ENCODE results near the gene SHROOM4. TPM values are rescaled to one million over a fixed set of nuclear protein-coding genes. Genes with fewer than 3 reads are reported as not detected.

SHROOM4 gene
- total RNA-seq, 1 experiment from 2014 or later = 7.1 TPM

DNA sequence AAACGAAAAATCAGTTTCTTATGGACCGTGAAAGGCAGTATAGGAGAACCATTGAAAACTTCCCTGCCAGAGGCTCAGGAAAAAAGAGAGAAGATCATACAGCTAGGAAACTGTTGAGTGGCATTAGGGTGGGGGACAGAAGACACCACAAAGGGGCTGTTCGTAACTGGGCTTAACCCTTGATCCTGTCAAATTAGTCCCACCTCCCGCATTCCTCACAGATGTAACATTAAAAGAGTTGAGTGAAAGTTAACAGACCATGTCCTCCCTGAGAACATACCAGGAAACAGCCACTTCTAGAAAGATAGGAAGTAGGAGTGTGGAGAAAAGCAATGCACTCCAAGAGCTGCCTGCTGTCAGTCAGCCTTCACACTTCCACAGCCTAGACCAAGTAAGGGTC lies 8.7 kb downstream of the SHROOM4 start:
- Mint-ChIP-seq H3K27me3 (ENCODE audit: low read depth) (no peaks in the 10 kb centered on the region), H3K9me3 (no peaks in the 10 kb centered on the region), H3K4me3 (no peak overlapping the region), H3K36me3 (peaks cover 3% of the 10 kb centered on the region; the same call in 1 of the 2 replicates), H3K4me1 (peaks cover 25% of the 10 kb centered on the region), H3K27ac (no peak overlapping the region)
- CTCF ChIA-PET = no interaction called here
- DNase-seq (ENCODE audit: low spot score) = no peak
- no peak for ATAC-seq
- POLR2A ChIA-PET = no interaction called here
- no peak for TF ChIP-seq ZNF423 (CRISPR knock-in tag; IDR thresholded peaks at IDR 0.05)
- TF ChIP-seq OVOL2 (CRISPR knock-in tag; IDR thresholded peaks at IDR 0.05; ENCODE audit: borderline replicate concordance) = no peak
- TF ChIP-seq JUN (CRISPR knock-in tag; IDR thresholded peaks at IDR 0.05) = no peak
- no peak for TF ChIP-seq TEAD4 (CRISPR knock-in tag; IDR thresholded peaks at IDR 0.05)
- TF ChIP-seq, protein P1, sequence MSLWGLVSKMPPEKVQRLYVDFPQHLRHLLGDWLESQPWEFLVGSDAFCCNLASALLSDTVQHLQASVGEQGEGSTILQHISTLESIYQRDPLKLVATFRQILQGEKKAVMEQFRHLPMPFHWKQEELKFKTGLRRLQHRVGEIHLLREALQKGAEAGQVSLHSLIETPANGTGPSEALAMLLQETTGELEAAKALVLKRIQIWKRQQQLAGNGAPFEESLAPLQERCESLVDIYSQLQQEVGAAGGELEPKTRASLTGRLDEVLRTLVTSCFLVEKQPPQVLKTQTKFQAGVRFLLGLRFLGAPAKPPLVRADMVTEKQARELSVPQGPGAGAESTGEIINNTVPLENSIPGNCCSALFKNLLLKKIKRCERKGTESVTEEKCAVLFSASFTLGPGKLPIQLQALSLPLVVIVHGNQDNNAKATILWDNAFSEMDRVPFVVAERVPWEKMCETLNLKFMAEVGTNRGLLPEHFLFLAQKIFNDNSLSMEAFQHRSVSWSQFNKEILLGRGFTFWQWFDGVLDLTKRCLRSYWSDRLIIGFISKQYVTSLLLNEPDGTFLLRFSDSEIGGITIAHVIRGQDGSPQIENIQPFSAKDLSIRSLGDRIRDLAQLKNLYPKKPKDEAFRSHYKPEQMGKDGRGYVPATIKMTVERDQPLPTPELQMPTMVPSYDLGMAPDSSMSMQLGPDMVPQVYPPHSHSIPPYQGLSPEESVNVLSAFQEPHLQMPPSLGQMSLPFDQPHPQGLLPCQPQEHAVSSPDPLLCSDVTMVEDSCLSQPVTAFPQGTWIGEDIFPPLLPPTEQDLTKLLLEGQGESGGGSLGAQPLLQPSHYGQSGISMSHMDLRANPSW (CRISPR knock-in tag; conservative IDR thresholded peaks at IDR 0.05; ENCODE audit: low read depth) = no peak
- no peak for TF ChIP-seq NFYB (CRISPR knock-in tag; conservative IDR thresholded peaks at IDR 0.05; ENCODE audit: low read depth)
- TF ChIP-seq FOXP1 (CRISPR knock-in tag; IDR thresholded peaks at IDR 0.05; ENCODE audit: borderline replicate concordance) = no peak
- TF ChIP-seq, protein P2, sequence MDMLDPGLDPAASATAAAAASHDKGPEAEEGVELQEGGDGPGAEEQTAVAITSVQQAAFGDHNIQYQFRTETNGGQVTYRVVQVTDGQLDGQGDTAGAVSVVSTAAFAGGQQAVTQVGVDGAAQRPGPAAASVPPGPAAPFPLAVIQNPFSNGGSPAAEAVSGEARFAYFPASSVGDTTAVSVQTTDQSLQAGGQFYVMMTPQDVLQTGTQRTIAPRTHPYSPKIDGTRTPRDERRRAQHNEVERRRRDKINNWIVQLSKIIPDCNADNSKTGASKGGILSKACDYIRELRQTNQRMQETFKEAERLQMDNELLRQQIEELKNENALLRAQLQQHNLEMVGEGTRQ (CRISPR knock-in tag; IDR thresholded peaks at IDR 0.05) = no peak
- no peak for TF ChIP-seq TCF7 (CRISPR knock-in tag; IDR thresholded peaks at IDR 0.05; ENCODE audit: low read depth)
- TF ChIP-seq, protein P3, sequence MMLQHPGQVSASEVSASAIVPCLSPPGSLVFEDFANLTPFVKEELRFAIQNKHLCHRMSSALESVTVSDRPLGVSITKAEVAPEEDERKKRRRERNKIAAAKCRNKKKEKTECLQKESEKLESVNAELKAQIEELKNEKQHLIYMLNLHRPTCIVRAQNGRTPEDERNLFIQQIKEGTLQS (CRISPR knock-in tag; conservative IDR thresholded peaks at IDR 0.05) = no peak
- no peak for TF ChIP-seq ZNF416 (CRISPR knock-in tag; IDR thresholded peaks at IDR 0.05)
- TF ChIP-seq, protein P4, sequence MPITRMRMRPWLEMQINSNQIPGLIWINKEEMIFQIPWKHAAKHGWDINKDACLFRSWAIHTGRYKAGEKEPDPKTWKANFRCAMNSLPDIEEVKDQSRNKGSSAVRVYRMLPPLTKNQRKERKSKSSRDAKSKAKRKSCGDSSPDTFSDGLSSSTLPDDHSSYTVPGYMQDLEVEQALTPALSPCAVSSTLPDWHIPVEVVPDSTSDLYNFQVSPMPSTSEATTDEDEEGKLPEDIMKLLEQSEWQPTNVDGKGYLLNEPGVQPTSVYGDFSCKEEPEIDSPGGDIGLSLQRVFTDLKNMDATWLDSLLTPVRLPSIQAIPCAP (CRISPR knock-in tag; IDR thresholded peaks at IDR 0.05) = no peak
- TF ChIP-seq, protein P5, sequence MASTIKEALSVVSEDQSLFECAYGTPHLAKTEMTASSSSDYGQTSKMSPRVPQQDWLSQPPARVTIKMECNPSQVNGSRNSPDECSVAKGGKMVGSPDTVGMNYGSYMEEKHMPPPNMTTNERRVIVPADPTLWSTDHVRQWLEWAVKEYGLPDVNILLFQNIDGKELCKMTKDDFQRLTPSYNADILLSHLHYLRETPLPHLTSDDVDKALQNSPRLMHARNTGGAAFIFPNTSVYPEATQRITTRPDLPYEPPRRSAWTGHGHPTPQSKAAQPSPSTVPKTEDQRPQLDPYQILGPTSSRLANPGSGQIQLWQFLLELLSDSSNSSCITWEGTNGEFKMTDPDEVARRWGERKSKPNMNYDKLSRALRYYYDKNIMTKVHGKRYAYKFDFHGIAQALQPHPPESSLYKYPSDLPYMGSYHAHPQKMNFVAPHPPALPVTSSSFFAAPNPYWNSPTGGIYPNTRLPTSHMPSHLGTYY (CRISPR knock-in tag; IDR thresholded peaks at IDR 0.05) = no peak
- TF ChIP-seq, protein P6, sequence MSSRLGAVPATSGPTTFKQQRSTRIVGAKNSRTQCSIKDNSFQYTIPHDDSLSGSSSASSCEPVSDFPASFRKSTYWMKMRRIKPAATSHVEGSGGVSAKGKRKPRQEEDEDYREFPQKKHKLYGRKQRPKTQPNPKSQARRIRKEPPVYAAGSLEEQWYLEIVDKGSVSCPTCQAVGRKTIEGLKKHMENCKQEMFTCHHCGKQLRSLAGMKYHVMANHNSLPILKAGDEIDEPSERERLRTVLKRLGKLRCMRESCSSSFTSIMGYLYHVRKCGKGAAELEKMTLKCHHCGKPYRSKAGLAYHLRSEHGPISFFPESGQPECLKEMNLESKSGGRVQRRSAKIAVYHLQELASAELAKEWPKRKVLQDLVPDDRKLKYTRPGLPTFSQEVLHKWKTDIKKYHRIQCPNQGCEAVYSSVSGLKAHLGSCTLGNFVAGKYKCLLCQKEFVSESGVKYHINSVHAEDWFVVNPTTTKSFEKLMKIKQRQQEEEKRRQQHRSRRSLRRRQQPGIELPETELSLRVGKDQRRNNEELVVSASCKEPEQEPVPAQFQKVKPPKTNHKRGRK (CRISPR knock-in tag; IDR thresholded peaks at IDR 0.05; ENCODE audit: borderline replicate concordance) = no peak
- TF ChIP-seq SMAD3 (CRISPR knock-in tag; IDR thresholded peaks at IDR 0.05; ENCODE audit: borderline replicate concordance) = no peak
- no peak for TF ChIP-seq ATF1 (CRISPR knock-in tag; IDR thresholded peaks at IDR 0.05)
- no peak for TF ChIP-seq GRHL2 (CRISPR knock-in tag; IDR thresholded peaks at IDR 0.05; ENCODE audit: insufficient replicate concordance, severe bottlenecking)

DNA sequence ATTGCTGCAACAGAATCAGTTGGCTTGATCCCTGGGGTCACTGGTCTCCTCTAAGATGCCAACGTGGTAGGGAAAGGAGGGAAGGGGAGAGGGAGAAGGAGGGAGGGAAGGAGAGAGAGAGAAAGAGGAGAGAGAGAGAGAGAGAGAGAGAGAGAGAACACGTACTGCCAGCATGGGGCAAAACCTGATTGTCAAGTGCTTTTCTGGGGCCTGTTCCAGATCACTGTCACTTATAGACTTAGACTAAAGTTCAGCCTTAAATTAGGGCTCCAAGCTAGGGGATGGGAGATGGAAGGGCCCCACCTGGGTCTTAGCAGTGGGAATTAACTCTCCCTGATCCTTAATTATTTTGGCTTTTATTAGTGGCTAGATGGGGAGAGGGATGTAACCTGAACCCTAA lies 12.9 kb downstream of the SHROOM4 start:
- ChIA-PET POLR2A (no interaction called here), CTCF (no interaction called here)
- Mint-ChIP-seq H3K4me3 (no peak overlapping the region), H3K9me3 (no peaks in the 10 kb centered on the region), H3K27me3 (ENCODE audit: low read depth) (no peaks in the 10 kb centered on the region), H3K27ac (no peak overlapping the region), H3K4me1 (peaks cover 32% of the 10 kb centered on the region), H3K36me3 (peaks cover 3% of the 10 kb centered on the region; the same call in 1 of the 2 replicates)
- ATAC-seq (no peak), DNase-seq (ENCODE audit: low spot score) (no peak)
- no peak for TF ChIP-seq MXD4 (CRISPR knock-in tag; IDR thresholded peaks at IDR 0.05; ENCODE audit: borderline replicate concordance)
- TF ChIP-seq, protein P7, sequence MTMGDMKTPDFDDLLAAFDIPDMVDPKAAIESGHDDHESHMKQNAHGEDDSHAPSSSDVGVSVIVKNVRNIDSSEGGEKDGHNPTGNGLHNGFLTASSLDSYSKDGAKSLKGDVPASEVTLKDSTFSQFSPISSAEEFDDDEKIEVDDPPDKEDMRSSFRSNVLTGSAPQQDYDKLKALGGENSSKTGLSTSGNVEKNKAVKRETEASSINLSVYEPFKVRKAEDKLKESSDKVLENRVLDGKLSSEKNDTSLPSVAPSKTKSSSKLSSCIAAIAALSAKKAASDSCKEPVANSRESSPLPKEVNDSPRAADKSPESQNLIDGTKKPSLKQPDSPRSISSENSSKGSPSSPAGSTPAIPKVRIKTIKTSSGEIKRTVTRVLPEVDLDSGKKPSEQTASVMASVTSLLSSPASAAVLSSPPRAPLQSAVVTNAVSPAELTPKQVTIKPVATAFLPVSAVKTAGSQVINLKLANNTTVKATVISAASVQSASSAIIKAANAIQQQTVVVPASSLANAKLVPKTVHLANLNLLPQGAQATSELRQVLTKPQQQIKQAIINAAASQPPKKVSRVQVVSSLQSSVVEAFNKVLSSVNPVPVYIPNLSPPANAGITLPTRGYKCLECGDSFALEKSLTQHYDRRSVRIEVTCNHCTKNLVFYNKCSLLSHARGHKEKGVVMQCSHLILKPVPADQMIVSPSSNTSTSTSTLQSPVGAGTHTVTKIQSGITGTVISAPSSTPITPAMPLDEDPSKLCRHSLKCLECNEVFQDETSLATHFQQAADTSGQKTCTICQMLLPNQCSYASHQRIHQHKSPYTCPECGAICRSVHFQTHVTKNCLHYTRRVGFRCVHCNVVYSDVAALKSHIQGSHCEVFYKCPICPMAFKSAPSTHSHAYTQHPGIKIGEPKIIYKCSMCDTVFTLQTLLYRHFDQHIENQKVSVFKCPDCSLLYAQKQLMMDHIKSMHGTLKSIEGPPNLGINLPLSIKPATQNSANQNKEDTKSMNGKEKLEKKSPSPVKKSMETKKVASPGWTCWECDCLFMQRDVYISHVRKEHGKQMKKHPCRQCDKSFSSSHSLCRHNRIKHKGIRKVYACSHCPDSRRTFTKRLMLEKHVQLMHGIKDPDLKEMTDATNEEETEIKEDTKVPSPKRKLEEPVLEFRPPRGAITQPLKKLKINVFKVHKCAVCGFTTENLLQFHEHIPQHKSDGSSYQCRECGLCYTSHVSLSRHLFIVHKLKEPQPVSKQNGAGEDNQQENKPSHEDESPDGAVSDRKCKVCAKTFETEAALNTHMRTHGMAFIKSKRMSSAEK (CRISPR knock-in tag; IDR thresholded peaks at IDR 0.05; ENCODE audit: borderline replicate concordance) = no peak
- TF ChIP-seq, protein P8, sequence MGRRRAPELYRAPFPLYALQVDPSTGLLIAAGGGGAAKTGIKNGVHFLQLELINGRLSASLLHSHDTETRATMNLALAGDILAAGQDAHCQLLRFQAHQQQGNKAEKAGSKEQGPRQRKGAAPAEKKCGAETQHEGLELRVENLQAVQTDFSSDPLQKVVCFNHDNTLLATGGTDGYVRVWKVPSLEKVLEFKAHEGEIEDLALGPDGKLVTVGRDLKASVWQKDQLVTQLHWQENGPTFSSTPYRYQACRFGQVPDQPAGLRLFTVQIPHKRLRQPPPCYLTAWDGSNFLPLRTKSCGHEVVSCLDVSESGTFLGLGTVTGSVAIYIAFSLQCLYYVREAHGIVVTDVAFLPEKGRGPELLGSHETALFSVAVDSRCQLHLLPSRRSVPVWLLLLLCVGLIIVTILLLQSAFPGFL (CRISPR knock-in tag; IDR thresholded peaks at IDR 0.05; ENCODE audit: borderline replicate concordance) = no peak
- no peak for TF ChIP-seq FOXJ3 (CRISPR knock-in tag; IDR thresholded peaks at IDR 0.05; ENCODE audit: borderline replicate concordance)

Measured in WTC11 (cell line).